SU-DHL-6 (cell line): ENCODE measurements around the gene GTF3C1.

Experiments
- CTCF ChIP-seq: fragments of 200-600 bp; sonication (generic); IDR thresholded peaks from one replicate; pipeline ENCODE4 v1.5.1; 2017; ENCODE audit warnings: antibody characterized with exemption, mild to moderate bottlenecking, low read length, moderate library complexity; ENCODE audit not compliant: insufficient read depth, poor library complexity, severe bottlenecking
- EZH2phosphoT487 ChIP-seq: fragments of 200-600 bp; sonication (generic), shearing (Covaris generic); conservative IDR thresholded peaks from 2 replicates; pipeline ENCODE4 v1.6.1; 2018; ENCODE audit warnings: mild to moderate bottlenecking, antibody characterized with exemption, low read length, moderate library complexity, mixed read lengths

GRCh38 chr16:27596411-27596810 is 46.7 kb upstream of the GTF3C1 start:
- TF ChIP-seq CTCF, result no peak
- no peak for TF ChIP-seq EZH2phosphoT487
